Liver (tissue), 9 donors: ENCODE measurements around the gene EIPR1. TPM values are rescaled to one million over a fixed set of nuclear protein-coding genes. Genes with fewer than 3 reads are reported as not detected.

Experiments
- DNase-seq: peaks from one replicate; pipeline ENCODE4 v3.0.0-alpha.2; 2017; ENCODE audit warnings: low spot score
- H3K27ac ChIP-seq, 2 donors: one replicate each; pipeline ENCODE4 v1.7.0; 2013; ENCODE audit warnings: inconsistent platforms in 2 of 2, low read length in 2 of 2, control low read depth in 1 of 2, low read depth in 1 of 2, mild to moderate bottlenecking in 1 of 2
- H3K27me3 ChIP-seq, 4 donors: one replicate each; pipeline versions ENCODE4 v1.6.1 to v1.7.0; 2013; ENCODE audit warnings: low read length in 3 of 4, inconsistent platforms in 1 of 4, mild to moderate bottlenecking in 1 of 4, moderate library complexity in 1 of 4; ENCODE audit not compliant: control insufficient read depth in 4 of 4, insufficient read depth in 4 of 4
- H3K36me3 ChIP-seq, 4 donors: one replicate each; pipeline versions ENCODE4 v1.6.1 to v1.7.0; 2013; ENCODE audit warnings: low read length in 3 of 4, mild to moderate bottlenecking in 3 of 4, low read depth in 1 of 4, moderate library complexity in 1 of 4; ENCODE audit not compliant: control insufficient read depth in 4 of 4, insufficient read depth in 3 of 4
- H3K4me1 ChIP-seq, 4 donors: one replicate each; pipeline versions ENCODE4 v1.6.1 to v1.7.0; 2013; ENCODE audit warnings: low read length in 3 of 4, mild to moderate bottlenecking in 3 of 4, moderate library complexity in 1 of 4; ENCODE audit not compliant: control insufficient read depth in 4 of 4, insufficient read depth in 4 of 4
- H3K4me3 ChIP-seq, 3 donors: one replicate each; pipeline versions ENCODE4 v1.6.1 to v1.7.0; 2013; ENCODE audit warnings: low read length in 3 of 3, control low read depth in 1 of 3, low read depth in 1 of 3, mild to moderate bottlenecking in 1 of 3
- H3K9ac ChIP-seq, 2 donors: one replicate each; pipeline ENCODE4 v1.7.0; 2013; ENCODE audit warnings: low read length in 2 of 2, mild to moderate bottlenecking in 2 of 2, moderate library complexity in 2 of 2, control low read depth in 1 of 2, low read depth in 1 of 2
- H3K9me3 ChIP-seq, 4 donors: one replicate each; pipeline versions ENCODE4 v1.6.1 to v1.7.0; 2013; ENCODE audit warnings: low read length in 3 of 4; ENCODE audit not compliant: control insufficient read depth in 4 of 4
- HNF4A ChIP-seq, 2 donors: conservative IDR thresholded peaks; 2 replicates each; pipeline ENCODE4 v1.6.1; 2016; ENCODE audit warnings: antibody characterized with exemption in 2 of 2, mild to moderate bottlenecking in 2 of 2
- HNF4G ChIP-seq: IDR thresholded peaks from 2 replicates; pipeline ENCODE4 v1.6.1; 2016; ENCODE audit warnings: antibody characterized with exemption
- NR2F2 ChIP-seq: IDR thresholded peaks from 2 replicates; pipeline ENCODE4 v1.6.1; 2016; ENCODE audit warnings: antibody characterized with exemption
- RXRA ChIP-seq, 2 donors: IDR thresholded peaks; 2 replicates each; pipeline ENCODE4 v1.6.1; 2017 to 2018; ENCODE audit warnings: antibody characterized with exemption in 2 of 2, mild to moderate bottlenecking in 1 of 2
- TAF1 ChIP-seq: conservative IDR thresholded peaks from 2 replicates; pipeline ENCODE4 v1.6.1; 2016; ENCODE audit warnings: antibody characterized with exemption, mild to moderate bottlenecking
- YY1 ChIP-seq: IDR thresholded peaks from 2 replicates; pipeline ENCODE4 v1.6.1; 2016; ENCODE audit warnings: antibody characterized with exemption, mild to moderate bottlenecking
- whole genome bisulfite sequencing: extraction: QIAGEN DNeasy Blood & Tissue Kit; methylation state at CpG from one replicate; pipeline ENCODE4 v1.1.7; 2013; 5-methylcytosine and 5-hydroxymethylcytosine counted together
- polyA plus RNA-seq, 2 donors: library from polyadenylated mRNA; stranded (reverse) in 1 of 2; unstranded in 1 of 2; fragments of 200-250 nt in 1 of 2; fragments of >200 nt in 1 of 2; fragmentation: Nextera tagmentation in 1 of 2; extraction: Ambion mirVana in 1 of 2; gene quantifications; one replicate each; pipeline versions ENCODE4 v1.2.1 to v1.2.3, GENCODE V29; 2013 to 2015
- total RNA-seq, 2 donors: library from RNA; depleted of rRNA; stranded (reverse); fragments of >200 nt; gene quantifications; one replicate each; pipeline ENCODE4 v1.2.3, GENCODE V29; 2014
- TF ChIP-seq, protein P1 (sequence below): IDR thresholded peaks from 2 replicates; pipeline ENCODE4 v1.6.1; 2016; ENCODE audit warnings: antibody characterized with exemption
- TF ChIP-seq, protein P2 (sequence below): IDR thresholded peaks from 2 replicates; pipeline ENCODE4 v1.6.1; 2016; ENCODE audit warnings: antibody characterized with exemption, mild to moderate bottlenecking
- TF ChIP-seq, protein P3 (sequence below): fragments of 150-350 bp; IDR thresholded peaks from 2 replicates; pipeline ENCODE4 v1.5.1; 2017; ENCODE audit warnings: improper control_type of control experiment, low read depth, low read length; ENCODE audit not compliant: missing input control
- TF ChIP-seq, protein P4 (sequence below): IDR thresholded peaks from 2 replicates; pipeline ENCODE4 v1.6.1; 2016; ENCODE audit warnings: antibody characterized with exemption
- TF ChIP-seq, protein P5 (sequence below): IDR thresholded peaks from 2 replicates; pipeline ENCODE4 v1.6.1; 2016; ENCODE audit warnings: antibody characterized with exemption
- donor health status: healthy.
- donor health status: healthy.
- donor health status: healthy.
- donor health status: healthy.
- donor health status: healthy.

Gene EIPR1
- total and polyA plus RNA-seq, 4 donors, result 7.6 to 12.1 (median 11.4) TPM

GRCh38 chr2:3214065-3214464 is 163.6 kb downstream of the EIPR1 start:
- WGBS, result 82% methylated on average over 7 of the region's 7 CpGs
- H3K9ac ChIP-seq, result no peak overlapping the region
- no peak for TF ChIP-seq HNF4A (conservative IDR thresholded peaks at IDR 0.05)
- no peak for TF ChIP-seq YY1

GRCh38 chr2:3212984-3213383 is 164.6 kb downstream of the EIPR1 start:
- Histone ChIP-seq H3K9ac (no peak overlapping the region), H3K27ac (no peak overlapping the region), H3K4me1 (no peaks in the 10 kb centered on the region), H3K4me3 (no peak overlapping the region), H3K9me3 (no peaks in the 10 kb centered on the region), H3K27me3 (no peaks in the 10 kb centered on the region), H3K36me3 (peaks cover 0 to 4% (median 0%) of the 10 kb centered on the region in 4 donors)
- no peak for DNase-seq
- no peak for TF ChIP-seq NR2F2
- no peak for TF ChIP-seq RXRA (IDR thresholded peaks at IDR 0.05)
- TF ChIP-seq TAF1, result no peak
- TF ChIP-seq HNF4A (conservative IDR thresholded peaks at IDR 0.05), result no peak
- TF ChIP-seq, protein P1, sequence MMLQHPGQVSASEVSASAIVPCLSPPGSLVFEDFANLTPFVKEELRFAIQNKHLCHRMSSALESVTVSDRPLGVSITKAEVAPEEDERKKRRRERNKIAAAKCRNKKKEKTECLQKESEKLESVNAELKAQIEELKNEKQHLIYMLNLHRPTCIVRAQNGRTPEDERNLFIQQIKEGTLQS, result no peak
- TF ChIP-seq, protein P2, sequence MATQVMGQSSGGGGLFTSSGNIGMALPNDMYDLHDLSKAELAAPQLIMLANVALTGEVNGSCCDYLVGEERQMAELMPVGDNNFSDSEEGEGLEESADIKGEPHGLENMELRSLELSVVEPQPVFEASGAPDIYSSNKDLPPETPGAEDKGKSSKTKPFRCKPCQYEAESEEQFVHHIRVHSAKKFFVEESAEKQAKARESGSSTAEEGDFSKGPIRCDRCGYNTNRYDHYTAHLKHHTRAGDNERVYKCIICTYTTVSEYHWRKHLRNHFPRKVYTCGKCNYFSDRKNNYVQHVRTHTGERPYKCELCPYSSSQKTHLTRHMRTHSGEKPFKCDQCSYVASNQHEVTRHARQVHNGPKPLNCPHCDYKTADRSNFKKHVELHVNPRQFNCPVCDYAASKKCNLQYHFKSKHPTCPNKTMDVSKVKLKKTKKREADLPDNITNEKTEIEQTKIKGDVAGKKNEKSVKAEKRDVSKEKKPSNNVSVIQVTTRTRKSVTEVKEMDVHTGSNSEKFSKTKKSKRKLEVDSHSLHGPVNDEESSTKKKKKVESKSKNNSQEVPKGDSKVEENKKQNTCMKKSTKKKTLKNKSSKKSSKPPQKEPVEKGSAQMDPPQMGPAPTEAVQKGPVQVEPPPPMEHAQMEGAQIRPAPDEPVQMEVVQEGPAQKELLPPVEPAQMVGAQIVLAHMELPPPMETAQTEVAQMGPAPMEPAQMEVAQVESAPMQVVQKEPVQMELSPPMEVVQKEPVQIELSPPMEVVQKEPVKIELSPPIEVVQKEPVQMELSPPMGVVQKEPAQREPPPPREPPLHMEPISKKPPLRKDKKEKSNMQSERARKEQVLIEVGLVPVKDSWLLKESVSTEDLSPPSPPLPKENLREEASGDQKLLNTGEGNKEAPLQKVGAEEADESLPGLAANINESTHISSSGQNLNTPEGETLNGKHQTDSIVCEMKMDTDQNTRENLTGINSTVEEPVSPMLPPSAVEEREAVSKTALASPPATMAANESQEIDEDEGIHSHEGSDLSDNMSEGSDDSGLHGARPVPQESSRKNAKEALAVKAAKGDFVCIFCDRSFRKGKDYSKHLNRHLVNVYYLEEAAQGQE, result no peak
- TF ChIP-seq, protein P3, sequence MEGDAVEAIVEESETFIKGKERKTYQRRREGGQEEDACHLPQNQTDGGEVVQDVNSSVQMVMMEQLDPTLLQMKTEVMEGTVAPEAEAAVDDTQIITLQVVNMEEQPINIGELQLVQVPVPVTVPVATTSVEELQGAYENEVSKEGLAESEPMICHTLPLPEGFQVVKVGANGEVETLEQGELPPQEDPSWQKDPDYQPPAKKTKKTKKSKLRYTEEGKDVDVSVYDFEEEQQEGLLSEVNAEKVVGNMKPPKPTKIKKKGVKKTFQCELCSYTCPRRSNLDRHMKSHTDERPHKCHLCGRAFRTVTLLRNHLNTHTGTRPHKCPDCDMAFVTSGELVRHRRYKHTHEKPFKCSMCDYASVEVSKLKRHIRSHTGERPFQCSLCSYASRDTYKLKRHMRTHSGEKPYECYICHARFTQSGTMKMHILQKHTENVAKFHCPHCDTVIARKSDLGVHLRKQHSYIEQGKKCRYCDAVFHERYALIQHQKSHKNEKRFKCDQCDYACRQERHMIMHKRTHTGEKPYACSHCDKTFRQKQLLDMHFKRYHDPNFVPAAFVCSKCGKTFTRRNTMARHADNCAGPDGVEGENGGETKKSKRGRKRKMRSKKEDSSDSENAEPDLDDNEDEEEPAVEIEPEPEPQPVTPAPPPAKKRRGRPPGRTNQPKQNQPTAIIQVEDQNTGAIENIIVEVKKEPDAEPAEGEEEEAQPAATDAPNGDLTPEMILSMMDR, result no peak
- TF ChIP-seq, protein P4, sequence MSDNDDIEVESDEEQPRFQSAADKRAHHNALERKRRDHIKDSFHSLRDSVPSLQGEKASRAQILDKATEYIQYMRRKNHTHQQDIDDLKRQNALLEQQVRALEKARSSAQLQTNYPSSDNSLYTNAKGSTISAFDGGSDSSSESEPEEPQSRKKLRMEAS, result no peak
- no peak for TF ChIP-seq YY1
- TF ChIP-seq, protein P5, sequence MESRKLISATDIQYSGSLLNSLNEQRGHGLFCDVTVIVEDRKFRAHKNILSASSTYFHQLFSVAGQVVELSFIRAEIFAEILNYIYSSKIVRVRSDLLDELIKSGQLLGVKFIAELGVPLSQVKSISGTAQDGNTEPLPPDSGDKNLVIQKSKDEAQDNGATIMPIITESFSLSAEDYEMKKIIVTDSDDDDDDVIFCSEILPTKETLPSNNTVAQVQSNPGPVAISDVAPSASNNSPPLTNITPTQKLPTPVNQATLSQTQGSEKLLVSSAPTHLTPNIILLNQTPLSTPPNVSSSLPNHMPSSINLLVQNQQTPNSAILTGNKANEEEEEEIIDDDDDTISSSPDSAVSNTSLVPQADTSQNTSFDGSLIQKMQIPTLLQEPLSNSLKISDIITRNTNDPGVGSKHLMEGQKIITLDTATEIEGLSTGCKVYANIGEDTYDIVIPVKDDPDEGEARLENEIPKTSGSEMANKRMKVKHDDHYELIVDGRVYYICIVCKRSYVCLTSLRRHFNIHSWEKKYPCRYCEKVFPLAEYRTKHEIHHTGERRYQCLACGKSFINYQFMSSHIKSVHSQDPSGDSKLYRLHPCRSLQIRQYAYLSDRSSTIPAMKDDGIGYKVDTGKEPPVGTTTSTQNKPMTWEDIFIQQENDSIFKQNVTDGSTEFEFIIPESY, result no peak
- TF ChIP-seq HNF4G, result no peak
- 96% methylated on average over 6 of the region's 6 CpGs for WGBS

More at GRCh38 chr2:3214065-3214464, 163.6 kb downstream of the EIPR1 start:
- H3K27me3 ChIP-seq, result no peaks in the 10 kb centered on the region
- H3K27ac ChIP-seq, result no peak overlapping the region
- peaks cover 0 to 2% (median 0%) of the 10 kb centered on the region in 4 donors for H3K36me3 ChIP-seq
- no peak overlapping the region for H3K4me3 ChIP-seq
- DNase-seq, result no peak
- no peaks in the 10 kb centered on the region for H3K4me1 ChIP-seq
- H3K9me3 ChIP-seq, result no peaks in the 10 kb centered on the region
